Measurements from ENCODE around the gene SOX15. TPM values are rescaled to one million over a fixed set of nuclear protein-coding genes. Genes with fewer than 3 reads are reported as not detected.

The SOX15 gene
- total and polyA plus RNA-seq, 2 of the 4 experiments (the other 2 are of a cell fraction): 0.18 to 0.62 TPM

DNA sequence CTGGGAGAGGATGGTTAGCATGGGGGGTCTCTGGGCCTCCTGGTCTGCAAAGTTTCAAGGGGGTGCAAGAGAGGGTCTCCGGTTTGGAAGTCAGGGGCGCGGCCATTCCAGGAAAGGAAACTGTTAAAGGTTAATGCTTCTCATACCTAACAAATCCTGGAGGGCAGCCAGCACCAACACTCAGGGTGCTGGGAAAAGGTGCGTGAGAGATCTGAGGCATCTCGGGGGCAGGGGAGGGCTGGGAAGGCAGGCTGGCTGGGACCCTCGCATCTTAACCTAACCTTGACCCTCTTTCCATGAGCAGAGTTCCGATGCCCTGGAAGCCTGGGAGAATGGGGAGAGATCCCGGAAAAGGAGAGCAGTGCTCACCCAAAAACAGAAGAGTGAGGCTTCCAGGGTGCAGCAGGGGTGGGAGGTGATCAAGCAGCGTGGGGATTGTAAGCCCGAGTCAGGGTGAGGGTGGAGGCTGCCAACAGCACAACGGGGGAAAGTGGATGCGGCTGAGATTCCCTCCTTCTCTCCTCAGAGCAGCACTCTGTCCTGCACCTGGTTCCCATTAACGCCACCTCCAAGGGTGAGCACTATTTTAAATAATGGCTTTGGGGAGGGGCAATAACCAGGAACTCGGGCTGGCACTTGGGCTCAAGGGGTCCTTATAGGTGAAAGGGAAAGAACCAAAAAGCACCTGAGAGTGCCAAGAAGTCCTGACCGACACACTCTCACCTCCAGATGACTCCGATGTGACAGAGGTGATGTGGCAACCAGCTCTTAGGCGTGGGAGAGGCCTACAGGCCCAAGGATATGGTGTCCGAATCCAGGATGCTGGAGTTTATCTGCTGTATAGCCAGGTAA, 30.3 kb downstream of the SOX15 start:
- ATAC-seq (ENCODE audit: low read depth) (no peak), DNase-seq (no peak)
- Histone ChIP-seq H4K20me1 (ENCODE audit: insufficient read depth, low read length) (no peaks in the 10 kb centered on the region), H3K14ac (replicated peaks; ENCODE audit: low read depth, low read length) (no peak overlapping the region), H3K4me1 (ENCODE audit: control insufficient read depth, insufficient read depth, low read length) (peaks cover 9% of the 10 kb centered on the region), H3K4me2 (ENCODE audit: low read depth, low read length) (no peak overlapping the region), H4K8ac (ENCODE audit: low read depth in 2 of 2, low read length in 2 of 2) (no peak overlapping the region), H3K4me3 (ENCODE audit: insufficient read depth, low read depth, low read length) (no peak overlapping the region), H4K5ac (ENCODE audit: low read depth, low read length) (no peak overlapping the region), H3K18ac (ENCODE audit: low read depth, low read length) (no peak overlapping the region), H2BK120ac (ENCODE audit: low read depth, low read length) (no peak overlapping the region), H3K9ac (ENCODE audit: low read depth, low read length) (no peak overlapping the region), H3K79me1 (ENCODE audit: low read depth in 1 of 2, low read length in 2 of 2) (peaks cover 13 to 19% of the 10 kb centered on the region in 2 experiments), H3K56ac (ENCODE audit: extremely low read depth, insufficient read depth, low read length) (no peak overlapping the region), H2BK20ac (ENCODE audit: low read depth, low read length) (no peak overlapping the region), H3K4ac (ENCODE audit: low read depth, low read length) (no peak overlapping the region), H3K27me3 (ENCODE audit: control insufficient read depth, insufficient read depth, low read length) (no peaks in the 10 kb centered on the region), H3K9me3 (ENCODE audit: control insufficient read depth, insufficient read depth, low read length) (no peaks in the 10 kb centered on the region), H2BK5ac (ENCODE audit: low read depth, low read length, poor library complexity, severe bottlenecking) (no peak overlapping the region), H3K9me1 (ENCODE audit: insufficient read depth, low read length) (no peaks in the 10 kb centered on the region), H2AK9ac (replicated peaks; ENCODE audit: low read depth, low read length, poor library complexity) (peak overlapping the region; percentile 57), H3K27ac (ENCODE audit: insufficient read depth, low read length) (no peak overlapping the region), H3K36me3 (ENCODE audit: control insufficient read depth, insufficient read depth, low read length) (peaks cover 9% of the 10 kb centered on the region), H2AK5ac (ENCODE audit: low read depth, low read length) (peak overlapping the region; percentile 27; the same call in 1 of the 2 replicates), H3K23ac (ENCODE audit: low read depth, low read length) (no peak overlapping the region), H2AFZ (replicated peaks; ENCODE audit: low read length, poor library complexity) (peak overlapping the region; percentile 99), H2BK15ac (ENCODE audit: low read depth, low read length) (no peak overlapping the region), H4K91ac (ENCODE audit: insufficient read depth, low read depth, low read length) (no peak overlapping the region)
- WGBS, 2 experiments (ENCODE audit: extremely low coverage in 2 of 2, insufficient read length in 1 of 2): 40% methylated on average over 1 of the region's 18 CpGs; no CpG with 5 or more reads in 1 of the 2 experiments
- no peak for TF ChIP-seq RCOR1 (IDR thresholded peaks at IDR 0.05; ENCODE audit: insufficient replicate concordance, low read length)
- TF ChIP-seq RAD21 (IDR thresholded peaks at IDR 0.05; ENCODE audit: low read length): no peak
- no peak for TF ChIP-seq FOS (IDR thresholded peaks at IDR 0.05; ENCODE audit: low read depth, low read length)
- TF ChIP-seq BHLHE40 (IDR thresholded peaks at IDR 0.05; ENCODE audit: low read depth, low read length): no peak
- no peak for TF ChIP-seq MAZ (IDR thresholded peaks at IDR 0.05; ENCODE audit: borderline replicate concordance, low read depth, low read length)
- ChIA-PET CTCF (interaction anchor here (1.0 to 2.8 kb wide), 8 partner anchors 10 to 204 kb away, joined by 3 to 24 read pairs (median 6); partner anchors contain the start of genes MPDU1 and TMEM95), POLR2A (ENCODE audit: unreplicated experiment) (no interaction called here)
- dilution Hi-C loops (cut with HindIII; ENCODE audit: low sequenced_read_pairs, unreplicated experiment): no loop called here
- no TSS peak for BruUV-seq (replicated peaks)
- in situ Hi-C loops (cut with MboI; ENCODE audit: low sequenced_read_pairs): loop anchor here (10.0 kb wide), 1 partner anchor 205 kb away; the partner anchor contains the start of genes KCTD11 and TMEM95
- intact Hi-C loops (cut with micrococcal nuclease): loop anchor here (5.0 to 10.0 kb wide), 3 partner anchors 207 to 515 kb away; partner anchors contain the start of genes KCTD11, NEURL4 and SLC16A11
